Adrenal gland (tissue), 12 donors: ENCODE measurements around the gene CDC73. TPM values are rescaled to one million over a fixed set of nuclear protein-coding genes. Genes with fewer than 3 reads are reported as not detected.

Experiments
- DNase-seq, 7 donors: peaks; one replicate each; pipeline ENCODE4 v3.0.0-alpha.2; 2019 to 2020
- H3K27ac ChIP-seq, 5 donors: fragments of 200-600 bp; sonication (generic) in 4 of 5; 1 replicate in 3 of 5; 2 replicates in 2 of 5; pipeline versions ENCODE4 v1.5.1 to v1.8.0; 2016 to 2020; ENCODE audit warnings: mild to moderate bottlenecking in 1 of 5
- H3K27me3 ChIP-seq: fragments of 200-600 bp; 2 replicates; pipeline ENCODE4 v1.8.0; 2021
- H3K36me3 ChIP-seq, 2 donors: fragments of 200-600 bp; replicated peaks in 1 of 2; 1 replicate in 1 of 2; 2 replicates in 1 of 2; pipeline versions ENCODE4 v1.5.1 to v1.8.0; 2018 to 2022
- H3K4me1 ChIP-seq, 2 donors: fragments of 200-600 bp; replicated peaks in 1 of 2; 1 replicate in 1 of 2; 2 replicates in 1 of 2; pipeline versions ENCODE4 v1.5.1 to v1.8.0; 2018 to 2021
- H3K4me3 ChIP-seq, 4 donors: fragments of 200-600 bp; sonication (generic) in 3 of 4; one replicate each; pipeline ENCODE4 v1.5.1; 2016 to 2018
- H3K9me3 ChIP-seq, 3 donors: fragments of 200-600 bp; sonication (generic) in 1 of 3; replicated peaks in 1 of 3; 1 replicate in 2 of 3; 2 replicates in 1 of 3; pipeline versions ENCODE4 v1.5.1 to v1.8.0; 2016 to 2021
- CTCF ChIP-seq, 6 experiments: fragments of 450-650 bp in 4 of 6; fragments of 200-600 bp in 2 of 6; sonication (generic) in 1 of 6; IDR thresholded peaks; 1 replicate in 5 of 6; 2 replicates in 1 of 6; pipeline versions ENCODE4 v1.5.1 to v1.8.0; 2016 to 2021; ENCODE audit warnings: antibody characterized with exemption in 6 of 6, mild to moderate bottlenecking in 2 of 6, moderate library complexity in 1 of 6
- POLR2A ChIP-seq, 2 donors: fragments of 450-650 bp; IDR thresholded peaks; one replicate each; pipeline ENCODE4 v1.6.1; 2017; ENCODE audit warnings: antibody characterized with exemption in 2 of 2, mild to moderate bottlenecking in 2 of 2, moderate library complexity in 1 of 2
- WGBS, 4 donors: extraction: QIAGEN DNeasy Blood & Tissue Kit in 2 of 4; methylation state at CpG; one replicate each; pipeline versions ENCODE4 v1.1.5 to v1.1.7; 2013 to 2017; 5-methylcytosine and 5-hydroxymethylcytosine counted together
- intact Hi-C, 2 donors: fragments of 100-400 bp; cut with DNase I; formaldehyde crosslinking; loops; one replicate each; pipeline versions ENCODE4 v1.14.1 to v1.15.0; 2022 to 2023
- polyA plus RNA-seq, 3 donors: library from polyadenylated mRNA; stranded (reverse); fragments of 200-250 nt in 2 of 3; fragments of 350-450 nt in 1 of 3; fragmentation: Illumina TruSeq in 1 of 3; extraction: RNeasy Lipid Tissue Mini Kit (QIAGEN cat#74804) in 1 of 3; gene quantifications; one replicate each; pipeline ENCODE4 v1.2.3, GENCODE V29; 2013 to 2014
- total RNA-seq, 9 donors: library from RNA; depleted of rRNA in 4 of 9; stranded (reverse); fragments of >200 nt in 4 of 9; fragments of 120-200 nt in 1 of 9; fragmentation: NEBNext Ultra II Directional in 1 of 9; extraction: Animal tissue kit (Norgen Biotek cat#: 25700) in 1 of 9; gene quantifications; one replicate each; pipeline versions ENCODE4 v1.1.0 to v1.2.4, GENCODE V29; 2013 to 2023
- donor health status: healthy with polysubstance abuse.
- donor health status: Bipolar disorder and iron deficiency.
- donor health status: DM: yes; HTN: yes; CAD: no.
- donor health status: DM: no; HTN: no; CAD: no.
- donor health status: DM: no; HTN: no; CAD: no.
- donor health status: DM: yes; HTN: yes; CAD: no.

The CDC73 gene
- total and polyA plus RNA-seq, 12 donors: 5.9 to 64.0 (median 36.1) TPM

GRCh38 chr1:193251950-193252349 is 130.1 kb downstream of the CDC73 start:
- TF ChIP-seq POLR2A (IDR thresholded peaks at IDR 0.05) (no peak), CTCF (IDR thresholded peaks at IDR 0.05) (no peak)
- no peaks in the 10 kb centered on the region for H3K27me3 ChIP-seq
- H3K4me3 ChIP-seq: no peak overlapping the region
- 86 to 92% (median 89%) methylated on average over 2 of the region's 2 CpGs for WGBS, 4 donors
- H3K4me1 ChIP-seq: no peaks in the 10 kb centered on the region
- DNase-seq: no peak
- no peaks in the 10 kb centered on the region for H3K9me3 ChIP-seq
- intact Hi-C loops: no loop called here
- no peak overlapping the region for H3K27ac ChIP-seq
- no peaks in the 10 kb centered on the region for H3K36me3 ChIP-seq

- Histone ChIP-seq H3K4me3 (no peak overlapping the region), H3K27ac (no peak overlapping the region), H3K27me3 (no peaks in the 10 kb centered on the region), H3K9me3 (no peaks in the 10 kb centered on the region), H3K36me3 (no peaks in the 10 kb centered on the region), H3K4me1 (no peaks in the 10 kb centered on the region)
- DNase-seq: no peak
- intact Hi-C loops: no loop called here
- TF ChIP-seq CTCF (IDR thresholded peaks at IDR 0.05) (no peak), POLR2A (IDR thresholded peaks at IDR 0.05) (no peak)
Measured at GRCh38 chr1:193256019-193256418, 134.2 kb downstream of the CDC73 start.

- TF ChIP-seq CTCF (IDR thresholded peaks at IDR 0.05) (no peak), POLR2A (IDR thresholded peaks at IDR 0.05) (no peak)
- intact Hi-C loops: no loop called here
- Histone ChIP-seq H3K36me3 (no peaks in the 10 kb centered on the region), H3K27ac (no peak overlapping the region), H3K4me1 (no peaks in the 10 kb centered on the region), H3K27me3 (no peaks in the 10 kb centered on the region), H3K9me3 (no peaks in the 10 kb centered on the region), H3K4me3 (no peak overlapping the region)
- no peak for DNase-seq
- whole genome bisulfite sequencing, 4 donors: 92 to 98% (median 95%) methylated on average over 2 of the region's 2 CpGs
Measured at GRCh38 chr1:193259636-193260035, 137.8 kb downstream of the CDC73 start.

DNA sequence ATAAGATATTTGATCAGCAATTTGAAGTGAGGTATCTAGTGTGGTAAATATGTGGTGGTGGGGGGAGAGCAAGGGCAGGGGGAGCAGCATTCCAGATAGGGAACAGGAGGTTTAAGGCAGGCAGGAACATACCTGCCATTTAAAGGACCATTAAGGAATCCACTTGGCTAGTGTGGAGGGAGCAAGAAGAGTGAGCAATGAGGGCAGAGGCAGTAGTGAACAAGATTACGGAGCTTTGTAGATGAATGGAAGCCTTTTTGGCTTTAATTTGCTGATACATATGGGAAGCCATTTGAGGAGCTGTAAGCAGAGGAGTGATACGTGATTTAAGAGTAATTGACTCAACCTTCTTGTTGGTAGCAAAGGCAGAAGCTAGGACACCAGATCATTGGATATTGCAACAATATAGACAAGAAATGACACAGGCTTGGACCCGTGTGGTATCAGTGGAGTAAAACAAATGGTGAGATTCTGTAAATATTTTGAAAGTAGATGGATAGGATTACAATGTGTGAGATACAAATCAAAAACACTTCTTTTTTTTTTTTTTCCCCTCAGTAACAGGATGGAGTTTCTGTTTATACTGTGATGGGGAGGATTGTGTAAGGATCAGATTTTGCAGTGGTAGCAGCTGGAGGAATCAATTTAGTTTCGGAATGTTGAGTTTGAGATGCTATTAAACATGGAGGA is 138.4 kb downstream of the CDC73 start:
- H3K4me3 ChIP-seq: no peak overlapping the region
- TF ChIP-seq CTCF (IDR thresholded peaks at IDR 0.05) (no peak), POLR2A (IDR thresholded peaks at IDR 0.05) (no peak)
- no peak for DNase-seq
- H3K36me3 ChIP-seq: no peaks in the 10 kb centered on the region
- H3K9me3 ChIP-seq: no peaks in the 10 kb centered on the region
- no peak overlapping the region for H3K27ac ChIP-seq
- H3K4me1 ChIP-seq: no peaks in the 10 kb centered on the region
- H3K27me3 ChIP-seq: no peaks in the 10 kb centered on the region
- WGBS, 4 donors: 89 to 92% (median 91%) methylated on average over 4 of the region's 4 CpGs
- intact Hi-C loops: no loop called here
